Ramos (cell line): ENCODE data around the gene DNASE1.

Source experiments
- in situ Hi-C: fragments of 300-500 bp; cut with MboI; formaldehyde crosslinking; loops from one replicate; pipeline ENCODE4 v1.14.3; 2022; ENCODE audit warnings: low sequenced_read_pairs; ENCODE audit not compliant: unreplicated experiment

Gene DNASE1

DNA sequence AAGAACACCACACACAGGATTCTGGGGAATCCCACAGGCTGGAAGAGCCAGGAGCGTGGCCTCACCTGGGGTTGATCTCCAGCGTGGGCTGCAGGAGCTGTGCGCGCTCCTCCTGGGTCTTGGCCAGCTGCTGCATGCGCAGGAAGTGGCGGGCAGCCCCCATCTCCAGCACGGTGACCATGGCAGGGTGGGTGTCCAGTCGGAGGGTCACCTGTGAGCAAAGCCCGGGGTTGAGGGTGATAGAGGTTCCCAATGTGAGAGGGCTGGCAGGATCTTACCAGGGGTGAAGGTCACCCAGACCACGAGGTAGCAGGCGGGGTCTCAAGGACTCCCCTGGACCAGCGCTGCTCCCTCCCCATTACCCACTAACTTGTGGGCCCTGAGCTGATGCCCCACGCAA is 7.4 kb downstream of the DNASE1 start:
- in situ Hi-C loops: no loop called here

DNA sequence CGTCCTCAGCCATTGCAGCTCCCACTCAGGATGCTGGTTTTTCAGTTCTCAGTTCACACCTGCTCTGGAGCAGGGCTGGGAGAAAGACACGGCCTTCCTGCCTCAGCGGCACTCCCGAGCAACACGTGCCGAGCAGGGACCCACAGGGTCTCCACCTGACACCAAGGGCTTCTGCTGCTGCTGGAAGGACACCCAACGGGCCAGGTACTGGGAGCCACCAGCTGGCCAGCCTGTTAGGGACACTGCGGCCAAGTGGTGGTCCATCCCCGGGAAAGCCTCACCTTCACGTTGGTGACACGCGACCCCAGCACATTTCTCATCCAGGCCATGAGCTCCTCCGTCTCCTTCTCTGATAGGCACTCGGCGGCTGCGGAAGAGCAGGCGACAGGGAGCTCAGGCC is 8.1 kb downstream of the DNASE1 start:
- in situ Hi-C loops: no loop called here

DNA sequence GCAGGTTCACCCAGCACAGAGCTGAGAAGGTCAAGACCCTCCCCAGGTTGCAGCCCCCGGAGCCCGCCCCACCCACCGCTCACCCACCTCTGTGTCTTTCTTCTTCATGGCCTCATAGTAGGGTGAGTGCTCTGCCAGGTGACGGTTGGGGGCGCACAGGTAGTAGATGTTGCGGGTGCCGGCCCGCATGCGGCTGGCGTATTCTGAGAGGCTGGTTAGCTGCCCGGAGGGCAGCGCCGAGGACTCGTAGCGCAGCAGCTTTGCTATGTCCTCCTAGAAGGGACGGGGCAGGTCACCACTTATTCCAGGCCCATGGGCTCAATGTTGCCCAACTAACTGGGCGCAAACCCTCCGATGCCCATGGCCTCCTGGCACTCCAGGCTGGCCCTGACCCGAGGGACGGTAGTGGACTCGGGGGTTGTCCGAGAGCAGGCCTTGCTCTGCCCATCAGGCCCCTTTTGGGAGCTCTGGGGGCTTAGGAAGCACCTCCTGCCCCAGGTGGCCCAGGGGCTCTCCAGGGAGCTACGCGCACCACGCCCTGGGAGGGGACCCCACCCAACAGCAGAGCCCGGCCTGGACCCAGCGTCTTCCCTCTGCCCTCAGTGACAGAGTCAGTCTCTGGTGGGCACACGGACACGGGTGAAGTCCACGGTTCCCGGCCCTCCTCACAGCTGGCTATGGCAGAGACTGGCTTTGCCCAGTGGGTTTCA is 9.9 kb downstream of the DNASE1 start:
- in situ Hi-C loops: no loop called here

DNA sequence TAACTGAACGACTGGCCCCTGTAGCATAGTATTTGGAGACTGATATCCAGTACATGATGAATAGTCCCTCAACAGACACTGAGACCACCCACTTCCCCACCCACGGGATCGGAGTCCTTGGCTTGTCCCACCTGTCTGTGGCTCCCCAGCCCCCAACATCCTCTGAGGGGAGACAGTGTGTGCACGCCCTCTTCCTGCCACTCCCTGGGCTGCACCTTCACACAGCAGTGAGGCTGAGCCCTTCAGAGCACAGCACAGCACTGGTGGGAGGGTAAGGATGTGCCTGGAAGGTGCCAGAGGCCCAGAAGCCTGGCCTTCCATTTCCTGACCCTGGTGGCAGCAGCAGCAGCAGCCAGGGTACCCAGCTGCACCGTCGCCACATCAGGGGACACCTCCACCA is 11.0 kb downstream of the DNASE1 start:
- in situ Hi-C loops: no loop called here

DNA sequence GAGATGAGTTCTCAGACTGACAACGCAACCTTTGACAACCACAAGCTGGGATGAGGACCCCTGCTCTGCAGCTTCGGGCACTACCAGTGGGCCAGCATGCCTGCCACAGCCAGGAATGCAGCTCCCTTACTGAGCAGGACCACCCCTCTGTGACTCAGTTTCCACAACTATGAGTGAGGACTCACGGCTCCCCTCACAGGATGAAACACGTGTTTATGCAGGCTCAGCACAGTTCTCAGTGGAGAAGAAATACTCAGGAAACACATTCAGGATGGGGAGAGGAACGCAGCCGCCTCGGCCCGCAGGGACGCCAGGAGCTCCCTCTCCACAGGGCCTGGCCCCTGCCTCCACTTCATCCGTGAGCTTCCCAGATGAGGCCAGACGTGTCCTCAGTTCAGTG is 14.1 kb downstream of the DNASE1 start:
- in situ Hi-C loops: no loop called here

DNA sequence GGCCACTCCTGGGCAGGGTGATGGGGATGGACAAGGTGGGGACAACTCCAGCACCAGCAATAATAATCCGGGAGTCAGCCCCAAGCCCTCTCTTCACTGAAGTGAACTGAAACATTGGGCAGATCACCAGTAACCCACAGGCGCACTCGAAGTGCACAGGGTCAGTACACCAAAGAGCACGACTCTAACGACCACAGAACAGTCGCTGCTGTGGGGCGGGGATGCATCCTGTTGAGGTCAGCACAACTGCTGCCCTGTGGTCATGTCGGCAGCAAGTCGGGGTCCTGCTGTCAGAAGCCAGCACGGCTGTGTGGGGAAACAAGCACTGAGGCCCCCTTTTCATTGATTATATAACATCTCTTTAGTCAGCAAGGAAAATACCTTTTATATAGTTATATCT is 14.6 kb downstream of the DNASE1 start:
- in situ Hi-C loops: no loop called here

DNA sequence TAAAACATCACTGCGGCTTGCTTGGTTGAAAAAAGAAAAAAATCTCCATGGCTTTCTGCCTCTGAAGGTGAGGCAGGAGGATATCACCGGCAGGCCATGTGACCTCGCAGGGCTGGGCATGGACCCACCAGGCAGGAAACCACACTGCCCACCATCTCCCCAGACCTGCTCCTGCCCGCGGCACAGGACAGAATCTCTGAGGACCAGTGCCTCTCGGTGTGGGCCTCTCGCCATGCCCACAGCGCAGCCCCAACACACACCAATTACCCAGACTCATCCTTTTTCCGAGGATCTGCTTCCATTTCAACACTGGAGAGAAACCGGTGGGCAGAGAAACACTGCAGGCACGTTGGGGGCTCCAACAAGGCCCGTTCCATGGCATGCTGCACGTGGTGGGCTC is 16.2 kb downstream of the DNASE1 start:
- in situ Hi-C loops: no loop called here

DNA sequence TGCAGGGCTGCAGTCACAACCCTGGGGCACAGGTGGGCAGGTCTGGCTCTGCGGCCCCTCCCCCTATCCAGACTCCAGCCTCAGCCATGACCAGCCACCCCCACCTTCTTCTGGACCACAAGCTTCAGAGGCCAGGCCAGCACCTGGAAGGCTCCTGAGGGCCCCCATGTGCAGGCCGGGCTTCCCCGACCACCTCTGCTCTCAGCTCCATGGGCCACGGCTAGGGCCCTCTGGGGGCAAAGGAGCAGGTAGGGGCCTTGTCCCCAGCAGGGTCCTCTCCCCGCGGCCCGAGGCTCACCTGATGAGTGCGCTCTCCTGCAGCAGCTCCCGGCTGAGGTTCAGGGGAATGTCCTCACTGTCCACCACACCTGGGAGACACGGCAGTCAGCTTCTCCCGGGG is 16.9 kb downstream of the DNASE1 start:
- in situ Hi-C loops: no loop called here

DNA sequence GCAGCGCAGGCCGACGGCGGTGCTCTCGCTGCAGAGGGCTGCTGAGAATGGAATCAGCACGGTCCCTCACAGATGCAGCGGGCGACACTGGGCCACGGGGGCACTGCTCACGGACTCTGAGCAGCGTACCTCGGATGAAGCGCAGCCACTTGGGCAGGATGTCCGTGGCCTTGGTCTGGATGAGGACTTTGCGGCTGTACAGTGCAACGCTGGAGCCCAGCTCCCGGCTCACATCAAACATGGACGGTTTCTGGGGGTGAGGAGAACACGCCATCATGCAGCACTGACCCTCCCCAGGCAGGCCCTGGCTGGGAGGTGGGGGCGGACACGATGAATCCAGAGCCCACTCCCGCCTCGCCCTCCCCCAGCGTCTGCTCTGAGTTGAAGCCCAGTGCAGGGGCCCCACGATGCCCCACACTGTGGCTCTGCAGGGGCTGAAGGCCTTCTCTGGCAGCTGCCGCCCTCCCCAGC is 18.1 kb downstream of the DNASE1 start:
- in situ Hi-C loops: no loop called here

DNA sequence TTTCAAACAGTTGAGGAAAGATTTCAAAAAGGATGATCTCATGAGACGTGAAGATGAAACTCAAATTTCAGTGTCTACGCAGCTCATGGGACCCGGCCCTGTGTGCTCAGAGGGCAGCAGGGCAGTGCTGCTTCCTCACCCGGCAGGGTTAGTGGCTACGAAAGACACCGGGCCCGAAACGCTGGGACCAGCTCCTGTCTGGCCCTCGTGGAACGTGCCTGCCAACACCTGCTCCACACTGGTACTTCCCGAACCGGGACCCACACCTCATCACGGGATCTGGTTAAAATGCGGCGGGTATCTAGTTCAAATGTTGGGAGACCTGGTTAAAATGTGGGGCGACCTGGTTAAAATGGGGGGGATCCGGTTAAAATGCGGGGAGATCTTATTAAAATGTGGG is 18.7 kb downstream of the DNASE1 start:
- in situ Hi-C loops: no loop called here

GRCh38 chr16:3673676-3674377 is 19.3 kb downstream of the DNASE1 start:
- in situ Hi-C loops: no loop called here

- in situ Hi-C loops: no loop called here
Observed at GRCh38 chr16:3674513-3675295, 20.2 kb downstream of the DNASE1 start.

DNA sequence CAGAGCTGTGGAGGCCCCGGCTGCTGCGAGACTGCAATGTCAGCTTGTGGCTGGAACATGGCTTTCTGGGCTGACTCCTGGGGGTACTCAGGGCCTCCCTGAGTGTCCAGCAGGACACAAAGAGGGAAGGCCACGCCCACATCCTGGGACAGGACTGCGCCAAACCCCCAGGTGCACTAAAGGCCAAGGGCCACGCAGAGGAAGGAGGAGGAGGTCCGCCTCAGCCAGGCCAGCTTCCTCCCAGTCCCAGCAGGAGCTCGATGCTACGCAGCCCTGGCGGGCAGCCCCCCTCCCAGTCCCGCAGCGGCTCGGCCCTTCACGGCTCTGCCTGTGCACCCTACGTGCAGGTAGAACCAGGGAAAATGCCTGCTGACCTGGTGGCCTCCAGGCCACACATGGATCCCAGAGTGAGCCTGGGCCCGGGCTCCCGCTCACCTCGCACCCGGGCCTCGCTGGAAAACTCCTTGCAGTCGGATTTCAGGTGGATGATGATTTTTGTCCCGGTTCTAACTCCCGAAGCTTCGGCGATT is 21.2 kb downstream of the DNASE1 start:
- in situ Hi-C loops: no loop called here

GRCh38 chr16:3677994-3678393 is 23.5 kb downstream of the DNASE1 start:
- in situ Hi-C loops: no loop called here

DNA sequence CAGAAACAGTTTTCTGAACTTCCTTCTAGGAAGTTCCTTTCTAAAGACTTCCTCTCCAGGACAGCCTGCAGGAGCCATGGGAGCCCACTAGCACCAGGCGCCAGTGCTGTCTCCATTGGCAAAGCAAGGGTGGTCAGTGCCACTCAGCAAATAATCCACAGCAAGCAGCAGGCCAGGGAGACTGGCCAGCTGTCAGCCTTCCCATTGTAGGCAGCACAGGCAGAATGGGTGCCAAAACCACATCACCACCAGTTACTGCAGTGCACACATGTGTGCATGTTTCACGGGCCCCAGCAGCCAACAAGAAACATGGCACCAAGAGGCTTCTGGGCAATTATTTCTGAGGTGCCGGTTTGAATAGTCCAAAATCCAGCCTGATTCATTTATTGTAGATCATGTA is 26.7 kb downstream of the DNASE1 start:
- in situ Hi-C loops: no loop called here

GRCh38 chr16:3687021-3687420 is 32.5 kb downstream of the DNASE1 start:
- in situ Hi-C loops: no loop called here

DNA sequence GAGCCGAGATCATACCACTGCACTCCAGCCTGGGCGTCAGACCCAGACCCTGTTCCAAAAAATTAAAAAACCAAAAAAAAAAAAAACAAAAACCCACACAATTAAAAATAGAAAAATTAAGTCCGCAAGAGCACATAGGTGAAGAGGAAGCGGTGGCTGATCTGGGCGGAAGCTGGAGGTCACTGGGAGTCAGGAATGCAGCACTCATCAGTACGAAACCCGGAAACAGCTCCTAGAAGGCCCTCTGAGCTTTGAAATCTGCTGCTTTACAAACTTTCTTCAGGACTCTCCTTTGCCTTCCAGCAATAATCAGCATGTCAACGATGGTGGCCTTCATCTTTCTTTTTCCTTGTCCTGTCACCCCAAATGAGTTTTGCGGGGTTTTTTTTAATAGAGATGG is 33.3 kb downstream of the DNASE1 start:
- in situ Hi-C loops: no loop called here

- in situ Hi-C loops: no loop called here
Observed at GRCh38 chr16:3689731-3690130, 35.2 kb downstream of the DNASE1 start.

DNA sequence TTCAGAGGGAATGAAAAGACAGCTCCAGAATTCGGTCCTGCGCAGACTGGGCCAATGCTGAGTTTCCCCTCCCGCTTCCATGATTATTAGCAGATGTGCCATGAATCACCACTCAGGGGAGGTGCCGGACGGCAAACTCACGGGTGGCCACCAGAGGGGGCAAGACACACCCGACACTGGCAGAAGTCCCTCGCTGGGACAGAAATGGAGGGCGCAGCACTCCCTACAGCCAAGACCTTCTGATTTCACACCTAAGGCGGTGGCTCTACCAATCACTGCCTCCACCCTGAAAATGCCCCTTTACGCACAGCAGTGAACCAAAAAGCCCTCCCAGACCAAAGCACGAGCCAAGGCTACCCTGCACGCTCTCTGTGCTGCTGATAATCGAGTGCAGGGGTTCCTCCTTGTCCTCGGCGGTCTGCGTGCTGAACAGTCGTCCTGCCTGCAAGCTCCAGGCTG is 36.0 kb downstream of the DNASE1 start:
- in situ Hi-C loops: no loop called here

DNA sequence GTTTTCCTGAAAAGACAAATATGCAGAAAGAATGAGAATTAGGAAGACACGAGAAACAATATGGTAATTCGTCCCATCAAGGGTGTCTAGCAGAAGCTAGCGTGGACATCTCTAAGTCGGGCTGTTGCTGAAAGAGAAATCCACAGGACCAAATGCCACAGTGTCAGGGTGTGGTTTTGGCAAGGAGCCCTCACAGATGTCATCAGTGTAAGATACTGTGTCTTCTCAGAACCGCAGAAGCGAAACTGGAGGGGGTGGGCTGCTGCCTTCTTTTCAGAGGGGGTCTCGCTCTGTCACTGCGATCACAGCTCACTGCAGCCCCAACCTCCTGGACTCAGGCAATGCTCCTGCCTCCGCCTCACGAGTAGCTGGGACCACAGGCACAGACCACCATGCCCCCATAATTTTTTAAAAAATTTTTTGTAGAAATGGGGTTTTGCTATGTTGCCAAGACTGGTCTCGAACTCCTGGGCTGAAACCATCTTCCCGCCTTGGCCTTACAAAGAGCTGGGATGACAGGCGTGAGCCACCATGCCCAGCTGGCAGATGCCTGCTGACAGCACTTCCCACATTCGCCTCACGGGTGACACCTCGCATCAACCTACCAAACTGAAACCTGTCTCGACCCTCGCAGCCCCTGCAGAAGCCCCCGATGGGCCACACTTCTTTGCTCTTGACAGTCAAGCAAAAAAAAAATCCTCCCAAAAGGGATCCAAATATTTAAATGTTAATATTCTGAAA is 36.7 kb downstream of the DNASE1 start:
- in situ Hi-C loops: no loop called here
